Heart right ventricle (tissue), 16 donors: ENCODE results near the gene PNO1. TPM values are rescaled to one million over a fixed set of nuclear protein-coding genes. Genes with fewer than 3 reads are reported as not detected.
A peak's percentile ranks its signal among the peaks of the same experiment; 100 is the strongest.
"Not testable (repeated sequence)": the region's sequence is repeated elsewhere in the genome, so short reads cannot be mapped to it uniquely, and the experiment has no call there.

Experiments
- ATAC-seq, 8 donors: fragments of 200-7000 bp; cut with Tn5 transposase; one replicate each; pipeline ENCODE4 v1.9.1; 2020; ENCODE audit warnings: mild to moderate bottlenecking in 8 of 8, moderate library complexity in 8 of 8, moderate number of reproducible peaks in 1 of 8
- DNase-seq, 2 donors: peaks; one replicate each; pipeline ENCODE4 v3.0.0-alpha.2; 2020
- H3K27ac ChIP-seq, 10 donors: fragments of 200-600 bp; sonication (generic) in 2 of 10; one replicate each; pipeline versions ENCODE4 v1.5.0 to v1.8.0; 2020 to 2022; ENCODE audit warnings: mild to moderate bottlenecking in 3 of 10
- H3K27me3 ChIP-seq, 7 donors: fragments of 200-600 bp; one replicate each; pipeline ENCODE4 v1.8.0; 2021 to 2022; ENCODE audit warnings: mild to moderate bottlenecking in 2 of 7
- H3K36me3 ChIP-seq, 9 donors: fragments of 200-600 bp; sonication (generic) in 1 of 9; one replicate each; pipeline versions ENCODE4 v1.5.0 to v1.8.0; 2020 to 2022; ENCODE audit warnings: mild to moderate bottlenecking in 2 of 9
- H3K4me1 ChIP-seq, 9 donors: fragments of 200-600 bp; sonication (generic) in 1 of 9; one replicate each; pipeline versions ENCODE4 v1.5.0 to v1.8.0; 2020 to 2022; ENCODE audit warnings: mild to moderate bottlenecking in 4 of 9
- H3K4me3 ChIP-seq, 10 donors: fragments of 200-600 bp; sonication (generic) in 2 of 10; one replicate each; pipeline versions ENCODE4 v1.5.0 to v1.8.0; 2020 to 2022; ENCODE audit warnings: mild to moderate bottlenecking in 7 of 10, moderate library complexity in 2 of 10
- H3K9me3 ChIP-seq, 11 donors: fragments of 200-600 bp in 10 of 11; sonication (generic) in 2 of 11; one replicate each; pipeline versions ENCODE4 v1.5.0 to v1.8.0; 2013 to 2022; ENCODE audit warnings: mild to moderate bottlenecking in 2 of 11, control low read depth in 1 of 11, moderate library complexity in 1 of 11
- CTCF ChIP-seq, 9 donors: fragments of 200-600 bp; sonication (generic) in 2 of 9; IDR thresholded peaks; one replicate each; pipeline versions ENCODE4 v1.5.0 to v1.8.0; 2021 to 2022; ENCODE audit warnings: antibody characterized with exemption in 9 of 9, mild to moderate bottlenecking in 5 of 9, moderate library complexity in 1 of 9
- WGBS, 2 donors: extraction: QIAGEN DNeasy Blood & Tissue Kit; methylation state at CpG; one replicate each; pipeline ENCODE4 v1.1.7; 2013; ENCODE audit warnings: inconsistent platforms in 1 of 2; 5-methylcytosine and 5-hydroxymethylcytosine counted together
- intact Hi-C, 10 donors: fragments of 100-400 bp; cut with DNase I; formaldehyde crosslinking; loops; one replicate each; pipeline versions ENCODE4 v1.11.1 to v1.14.2; 2022
- long read RNA-seq, 3 donors: library from polyadenylated mRNA; unstranded; transcript quantifications; one replicate each; pipeline ENCODE4 v2.0.0, GENCODE V29; 2020 to 2021
- polyA plus RNA-seq, 2 donors: library from polyadenylated mRNA; stranded (reverse); fragments of 200-250 nt; gene quantifications; one replicate each; pipeline ENCODE4 v1.2.3, GENCODE V29; 2013
- total RNA-seq, 10 donors: library from RNA; stranded (reverse); fragmentation: NEBNext Ultra II Directional in 3 of 10; extraction: Animal tissue kit (Norgen Biotek cat#: 25700) in 3 of 10; gene quantifications; one replicate each; pipeline versions ENCODE4 v1.2.1 to v1.2.4, GENCODE V29; 2021 to 2023
- donor health status: Arrhythmogenic right ventricular cardiomyopathy.
- donor health status: ischemic (EF 13 %, LVEDD 7.1; RV severe dilation, severe dysfunction).
- donor health status: healthy with polysubstance abuse.
- donor health status: DM: no; HTN: yes; CAD: no.
- donor health status: DM: no; HTN: no; CAD: no.
- donor health status: ischemic (EF 25% LVEDD 6.9; RV normal size, moderate dysfunction).
- donor health status: ischemic (EF 25% LVEDD 5.7; RV mildly dilated, moderate dysfunction).
- donor health status: healthy.
- donor health status: DM: yes; HTN: yes; CAD: no.
- donor health status: Ischemic cardiomyopathy.
- donor health status: ischemic (EF 35%, LVEDD 5.7; RV mildly dilated, moderate dysfunction).
- donor health status: nonischemic (EF 11% LVEDD 7.7; RV severe dilation, severe dysfunction).
- donor health status: DM: yes; HTN: yes; CAD: no.
- donor health status: PGD.
- donor health status: ischemic (EF 29% LVEDD 5.4; RV normal size, mild dysfunction).
- donor health status: nonischemic (EF 23%, LVEDD 6.1; RV moderate dilation, normal function).

PNO1 gene
- total RNA-seq (10 to 100 TPM in 2 of 10 donors, 1 to 10 TPM in 8; 5.7 to 13.2 (median 8.6) TPM), polyA plus RNA-seq (10 to 100 TPM in 1 of 2 donors, 1 to 10 TPM in 1; 4.4 to 13.5 TPM)
- long read RNA-seq, donor 1, transcript PNO1-201 (7 exons, 2,286 nt): major isoform, 13 of 16 reads
- long read RNA-seq, donor 1, partial matches to known transcripts: 1 of 16 reads
- long read RNA-seq, donor 1, other reads (novel, unspliced or antisense): 2 of 16 reads
- long read RNA-seq, donor 2, transcript PNO1-201 (7 exons, 2,286 nt): major isoform, 10 of 10 reads
- long read RNA-seq, donor 2, partial matches to known transcripts: 0 of 10 reads
- long read RNA-seq, donor 2, other reads (novel, unspliced or antisense): 0 of 10 reads
- long read RNA-seq, donor 3, transcript PNO1-201 (7 exons, 2,286 nt): major isoform, 72 of 79 reads
- long read RNA-seq, donor 3, partial matches to known transcripts: 3 of 79 reads
- long read RNA-seq, donor 3, other reads (novel, unspliced or antisense): 4 of 79 reads

- TF ChIP-seq CTCF (IDR thresholded peaks at IDR 0.05): no peak
- Histone ChIP-seq H3K27me3 (no peaks in the 10 kb centered on the region), H3K9me3 (no peaks in the 10 kb centered on the region), H3K27ac (peak within 1 kb of the TSS; percentile 83 to 95 (median 91)), H3K36me3 (peaks cover 0 to 33% (median 14%) of the 10 kb centered on the region in 9 donors), H3K4me1 (peaks cover 0 to 49% (median 39%) of the 10 kb centered on the region in 9 donors), H3K4me3 (peak within 1 kb of the TSS; percentile 59 to 96 (median 80))
- peak; percentile 93 to 98 for DNase-seq
- WGBS, 2 donors: 0 to 1% methylated on average over 44 of the region's 44 CpGs
- ATAC-seq: peak; percentile 97 to 99 (median 98)
- intact Hi-C loops: loop anchor here in 7 of 10 donors (1.0 to 5.0 kb wide), 3 partner anchors 93 to 95 kb away; partner anchors contain the start of gene PPP3R1 (in 6 of the 7)
These were observed at the start of gene PNO1 for GRCh38 chr2:68157402-68158133. PNO1 (plus strand) TSS chr2:68157888; CDS start chr2:68157935, 47 bp downstream.

GRCh38 chr2:68108120-68108519 lies 49.6 kb upstream of the PNO1 start:
- H3K27me3 ChIP-seq: no peaks in the 10 kb centered on the region
- DNase-seq (no peak), ATAC-seq (no peak)
- peaks cover 0 to 14% (median 0%) of the 10 kb centered on the region in 11 donors for H3K9me3 ChIP-seq
- H3K27ac ChIP-seq: no peak overlapping the region
- no peak overlapping the region for H3K4me3 ChIP-seq
- TF ChIP-seq CTCF (IDR thresholded peaks at IDR 0.05): no peak
- WGBS, 2 donors: 91 to 94% methylated on average over 3 of the region's 3 CpGs
- intact Hi-C loops: no loop called here
- H3K4me1 ChIP-seq: peaks cover 0 to 4% (median 0%) of the 10 kb centered on the region in 9 donors
- peaks cover 0 to 9% (median 0%) of the 10 kb centered on the region in 9 donors for H3K36me3 ChIP-seq

GRCh38 chr2:68110102-68110501 lies 47.6 kb upstream of the PNO1 start:
- H3K27me3 ChIP-seq: no peaks in the 10 kb centered on the region
- no peak overlapping the region for H3K4me3 ChIP-seq
- 61 to 72% methylated on average over 3 of the region's 3 CpGs for WGBS, 2 donors
- ATAC-seq: no peak
- no peak for TF ChIP-seq CTCF (IDR thresholded peaks at IDR 0.05)
- no peak overlapping the region for H3K27ac ChIP-seq
- H3K9me3 ChIP-seq: peaks cover 0 to 14% (median 0%) of the 10 kb centered on the region in 11 donors
- peaks cover 0 to 9% (median 0%) of the 10 kb centered on the region in 9 donors for H3K36me3 ChIP-seq
- intact Hi-C loops: no loop called here
- no peaks in the 10 kb centered on the region for H3K4me1 ChIP-seq
- no peak for DNase-seq

GRCh38 chr2:68115965-68116364 lies 41.7 kb upstream of the PNO1 start:
- Histone ChIP-seq H3K27me3 (no peaks in the 10 kb centered on the region), H3K4me1 (peaks cover 0 to 3% (median 0%) of the 10 kb centered on the region in 9 donors), H3K36me3 (no peaks in the 10 kb centered on the region), H3K4me3 (no peak overlapping the region), H3K27ac (no peak overlapping the region), H3K9me3 (no peaks in the 10 kb centered on the region)
- WGBS, 2 donors: 91 to 95% methylated on average over 3 of the region's 3 CpGs
- ATAC-seq (no peak), DNase-seq (no peak)
- no peak for TF ChIP-seq CTCF (IDR thresholded peaks at IDR 0.05)
- intact Hi-C loops: no loop called here

GRCh38 chr2:68117922-68118321 lies 39.8 kb upstream of the PNO1 start:
- 93 to 96% methylated on average over 4 of the region's 4 CpGs for WGBS, 2 donors
- H3K4me3 ChIP-seq, DNase-seq, H3K36me3 ChIP-seq, H3K27ac ChIP-seq, ATAC-seq, H3K27me3 ChIP-seq, H3K9me3 ChIP-seq, intact Hi-C loops: not testable (repeated sequence)
- H3K4me1 ChIP-seq: peaks cover 0 to 12% (median 8%) of the 10 kb centered on the region in 9 donors
